Sciatic nerve (tissue), 2 donors: ENCODE data around the gene AFF3. TPM values are rescaled to one million over a fixed set of nuclear protein-coding genes. Genes with fewer than 3 reads are reported as not detected.
"Not testable (repeated sequence)": the region's sequence is repeated elsewhere in the genome, so short reads cannot be mapped to it uniquely, and the experiment has no call there.

Source experiments
- ATAC-seq: fragments of 200-7000 bp; cut with Tn5 transposase; one replicate; pipeline ENCODE4 v1.9.1; 2020; ENCODE audit warnings: mild to moderate bottlenecking, moderate library complexity
- DNase-seq: peaks from one replicate; pipeline ENCODE4 v3.0.0-alpha.2; 2020; ENCODE audit warnings: low spot score
- intact Hi-C: fragments of 100-400 bp; cut with DNase I; formaldehyde crosslinking; loops from one replicate; pipeline ENCODE4 v1.14.2; 2022
- total RNA-seq: library from RNA; stranded (reverse); fragmentation: NEBNext Ultra II Directional; extraction: Animal tissue kit (Norgen Biotek cat#: 25700); gene quantifications from one replicate; pipeline ENCODE4 v1.2.1, GENCODE V29; 2021
- donor health status: DM: no; HTN: no; CAD: no.
- donor health status: DM: no; HTN: no; CAD: no.

The AFF3 gene
- total RNA-seq, 1 donor from 2014 or later: 14.2 TPM

GRCh38 chr2:99957332-99958133 is 184.9 kb downstream of the AFF3 start:
- intact Hi-C loops: no loop called here
- DNase-seq (no peak), ATAC-seq (no peak)

DNA sequence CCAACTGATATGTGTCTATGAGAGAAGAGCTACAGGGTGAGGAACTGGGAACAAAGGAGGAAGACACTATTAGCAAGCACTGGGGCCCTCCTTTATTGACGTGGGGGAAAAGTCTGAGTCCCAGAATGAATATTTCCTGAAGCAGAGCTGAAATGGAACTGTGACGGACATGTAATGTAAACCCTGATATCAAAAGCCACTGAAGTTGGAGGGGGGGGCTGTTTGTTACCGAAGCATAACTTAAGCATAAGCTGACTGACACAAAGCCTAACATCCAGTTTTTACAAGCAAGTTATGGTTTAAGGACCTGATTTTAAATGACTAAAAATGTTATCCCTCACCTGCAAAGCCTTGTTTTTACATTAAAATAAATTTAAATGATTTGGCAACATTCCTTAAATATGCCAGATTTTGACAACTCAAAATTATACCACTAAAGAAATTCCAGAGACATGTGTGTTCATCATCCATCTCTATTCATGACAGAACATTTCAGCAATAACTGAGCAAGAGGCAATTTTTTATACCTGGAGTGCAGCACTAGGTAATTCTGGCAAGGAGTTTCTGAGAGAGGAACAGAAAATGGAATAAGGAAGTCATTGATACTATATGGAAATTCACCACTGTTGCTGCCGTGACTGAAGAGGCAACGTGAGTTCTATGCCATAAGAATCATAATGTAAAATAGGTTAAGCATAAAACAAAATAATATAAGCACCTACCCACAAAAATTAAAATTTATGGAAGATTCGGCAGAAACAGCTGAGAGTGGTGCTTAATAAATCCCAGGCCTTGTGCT is 186.0 kb downstream of the AFF3 start:
- no peak for DNase-seq

GRCh38 chr2:99953750-99954149 is 188.6 kb downstream of the AFF3 start:
- intact Hi-C loops: no loop called here
- ATAC-seq: no peak
- no peak for DNase-seq

More for the DNA sequence above, 186.0 kb downstream of the AFF3 start:
- intact Hi-C loops: no loop called here
- ATAC-seq: no peak

DNA sequence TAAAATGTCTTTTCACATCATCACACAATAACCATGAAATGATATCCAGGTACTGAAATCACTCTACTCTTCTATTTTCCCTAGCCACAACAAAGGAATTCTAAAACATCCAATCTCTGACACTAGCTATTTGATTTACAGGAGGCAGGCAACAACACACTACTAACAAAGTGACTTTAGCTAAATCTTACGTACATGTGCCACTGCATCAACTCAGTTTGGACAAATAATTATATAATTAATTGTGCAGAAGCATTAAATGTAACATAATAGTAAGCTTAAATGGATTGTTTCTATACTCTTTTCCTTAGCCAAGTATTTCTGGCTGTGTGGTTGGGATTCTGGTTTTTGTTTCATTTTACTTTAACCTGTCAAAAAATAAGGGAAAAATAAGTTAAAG is 192.4 kb downstream of the AFF3 start:
- ATAC-seq (no peak), DNase-seq (no peak)
- intact Hi-C loops: no loop called here

DNA sequence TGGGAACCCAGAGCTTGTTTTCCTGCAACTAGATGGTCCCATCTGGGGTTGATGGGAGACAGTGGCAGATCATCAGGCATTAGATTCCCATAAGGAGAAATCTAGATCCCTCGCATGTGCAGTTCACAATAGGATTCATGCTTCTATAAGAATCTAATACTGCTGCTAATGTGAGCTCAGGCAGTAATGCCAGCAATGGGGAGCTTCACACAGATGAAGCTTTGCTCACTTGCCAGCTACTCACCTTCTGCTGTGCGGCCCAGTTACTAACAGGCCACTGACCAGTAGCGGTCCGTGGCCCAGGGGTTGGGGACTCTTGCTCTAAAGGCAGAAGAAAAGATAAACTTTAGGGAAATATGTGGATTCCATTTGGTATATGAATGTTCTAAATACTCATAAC is 192.9 kb downstream of the AFF3 start:
- DNase-seq (no peak), ATAC-seq (no peak)
- intact Hi-C loops: no loop called here

- ATAC-seq: no peak
- no peak for DNase-seq
- intact Hi-C loops: no loop called here
These were observed 194.4 kb downstream of the AFF3 start for GRCh38 chr2:99948010-99948409.

DNA sequence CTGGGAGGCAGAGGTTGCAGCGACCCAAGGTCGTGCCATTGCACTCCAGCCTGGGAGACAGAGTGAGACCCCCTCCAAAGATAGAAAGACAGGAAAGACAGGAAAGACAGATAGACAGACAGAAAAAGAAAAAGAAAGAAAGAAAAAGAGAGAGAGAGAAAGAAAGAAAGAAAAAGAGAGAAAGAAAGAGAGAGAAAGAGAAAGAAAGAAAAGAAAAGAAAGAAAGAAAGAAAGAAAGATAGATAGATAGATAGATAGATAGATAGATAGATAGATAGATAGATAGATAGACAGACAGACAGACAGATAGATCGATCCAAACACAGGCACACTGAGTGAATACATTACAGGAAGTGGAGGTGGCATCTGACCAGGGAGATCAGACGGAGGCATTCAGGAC is 195.0 kb downstream of the AFF3 start:
- ATAC-seq, intact Hi-C loops, DNase-seq: not testable (repeated sequence)

DNA sequence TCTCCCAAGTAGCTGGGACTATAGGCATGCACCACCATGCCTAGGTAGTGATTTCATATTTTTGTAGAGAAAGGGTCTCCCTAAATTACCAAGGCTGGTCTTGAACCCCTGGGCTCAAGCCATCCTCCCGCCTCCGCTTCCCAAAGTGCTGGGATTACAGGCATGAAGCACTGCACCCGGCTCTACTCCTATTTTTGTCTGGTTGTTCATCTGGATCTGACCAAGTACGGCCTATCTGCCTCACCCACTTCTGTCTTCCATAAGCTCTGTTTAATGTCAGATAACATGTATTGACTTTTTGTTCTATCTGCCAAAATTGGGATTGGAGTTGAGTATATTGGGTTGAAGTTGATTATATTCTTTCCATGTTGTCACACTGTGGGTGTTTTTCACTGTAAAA is 198.4 kb downstream of the AFF3 start:
- DNase-seq (no peak), ATAC-seq (no peak)
- intact Hi-C loops: no loop called here

DNA sequence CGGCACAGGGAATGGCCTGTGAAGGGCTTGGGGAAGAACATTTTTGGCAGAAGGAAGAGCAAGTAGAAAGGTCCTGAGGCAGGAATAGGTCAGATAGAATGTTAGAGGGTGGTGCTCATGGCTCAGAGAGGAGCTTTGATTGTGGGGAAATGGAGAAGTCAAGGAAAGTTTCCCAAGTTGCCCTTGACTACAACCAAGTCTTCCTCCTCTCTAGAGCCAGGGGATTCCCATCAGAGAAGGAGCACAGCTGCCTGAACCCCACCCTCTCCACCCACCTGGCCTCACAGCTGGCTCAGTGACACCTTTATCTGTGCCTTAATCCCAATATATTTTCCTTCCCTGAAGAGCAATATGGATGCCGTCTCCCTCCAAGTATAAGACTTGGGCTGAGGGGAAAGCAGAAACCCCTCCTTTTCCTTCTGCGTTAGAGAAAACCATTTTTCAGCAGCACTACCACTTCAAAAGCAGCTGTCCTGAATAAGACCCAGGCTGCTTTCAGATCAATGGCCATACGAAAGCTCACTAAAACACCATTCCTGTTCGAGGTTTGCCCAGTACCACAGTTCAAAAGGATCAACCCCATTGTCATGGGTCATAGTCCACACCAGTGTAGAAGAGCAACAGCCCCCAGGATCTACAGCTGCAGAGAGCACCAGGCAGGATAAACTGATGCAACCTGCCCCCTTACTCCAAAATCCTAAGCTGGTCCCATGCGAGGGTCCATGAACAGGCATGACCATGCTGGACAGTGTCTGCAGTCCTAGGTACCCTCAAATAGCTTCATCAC is 199.6 kb downstream of the AFF3 start:
- no peak for DNase-seq

GRCh38 chr2:99940963-99941362 is 201.4 kb downstream of the AFF3 start:
- DNase-seq (peak; percentile 61), ATAC-seq (peak; percentile 98)
- intact Hi-C loops: no loop called here

More for the DNA sequence above, 199.6 kb downstream of the AFF3 start:
- ATAC-seq: no peak
- intact Hi-C loops: no loop called here

DNA sequence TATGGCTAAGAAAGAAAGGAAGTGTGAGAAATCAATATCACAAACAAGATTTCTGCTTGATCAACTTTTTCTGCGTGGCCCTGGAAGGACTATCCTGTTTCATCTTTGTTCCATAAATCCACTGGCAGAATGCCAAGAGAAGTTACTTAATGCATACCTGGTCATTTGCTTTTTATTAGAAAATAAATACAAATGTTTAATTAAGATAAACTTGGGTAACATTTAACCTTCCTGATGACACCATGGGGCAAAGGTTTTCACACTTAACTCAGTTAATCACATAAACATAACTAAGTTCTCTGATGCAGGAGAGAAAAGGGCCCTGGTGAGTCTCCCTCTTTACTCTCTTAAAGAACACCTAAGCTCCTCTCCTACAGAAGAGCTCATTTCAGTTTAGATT is 203.3 kb downstream of the AFF3 start:
- ATAC-seq: no peak
- no peak for DNase-seq
- intact Hi-C loops: no loop called here

DNA sequence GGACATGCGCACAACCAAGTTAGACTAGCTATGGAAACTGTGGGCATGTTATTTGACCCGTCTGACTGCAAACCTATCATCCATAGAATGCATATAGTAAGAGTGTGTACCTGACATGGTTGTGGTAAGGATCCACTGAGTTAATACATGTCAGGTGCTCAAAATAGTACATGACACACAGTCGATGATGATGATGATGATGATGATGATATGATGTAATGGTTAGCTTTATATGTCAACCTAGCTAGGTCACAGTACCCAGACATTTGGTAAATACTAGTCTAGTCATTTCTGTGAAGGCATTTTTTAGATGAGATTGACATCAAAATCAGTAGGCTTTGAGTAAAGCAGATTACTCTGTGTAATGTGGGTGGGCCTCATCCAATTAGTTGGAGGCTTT is 204.1 kb downstream of the AFF3 start:
- no peak for DNase-seq
- intact Hi-C loops: no loop called here
- no peak for ATAC-seq

- ATAC-seq: no peak
- DNase-seq: no peak
- intact Hi-C loops: no loop called here
These were observed 206.3 kb downstream of the AFF3 start for GRCh38 chr2:99936065-99936464.

GRCh38 chr2:99935662-99936061 is 206.7 kb downstream of the AFF3 start:
- intact Hi-C loops: no loop called here
- ATAC-seq (no peak), DNase-seq (no peak)

DNA sequence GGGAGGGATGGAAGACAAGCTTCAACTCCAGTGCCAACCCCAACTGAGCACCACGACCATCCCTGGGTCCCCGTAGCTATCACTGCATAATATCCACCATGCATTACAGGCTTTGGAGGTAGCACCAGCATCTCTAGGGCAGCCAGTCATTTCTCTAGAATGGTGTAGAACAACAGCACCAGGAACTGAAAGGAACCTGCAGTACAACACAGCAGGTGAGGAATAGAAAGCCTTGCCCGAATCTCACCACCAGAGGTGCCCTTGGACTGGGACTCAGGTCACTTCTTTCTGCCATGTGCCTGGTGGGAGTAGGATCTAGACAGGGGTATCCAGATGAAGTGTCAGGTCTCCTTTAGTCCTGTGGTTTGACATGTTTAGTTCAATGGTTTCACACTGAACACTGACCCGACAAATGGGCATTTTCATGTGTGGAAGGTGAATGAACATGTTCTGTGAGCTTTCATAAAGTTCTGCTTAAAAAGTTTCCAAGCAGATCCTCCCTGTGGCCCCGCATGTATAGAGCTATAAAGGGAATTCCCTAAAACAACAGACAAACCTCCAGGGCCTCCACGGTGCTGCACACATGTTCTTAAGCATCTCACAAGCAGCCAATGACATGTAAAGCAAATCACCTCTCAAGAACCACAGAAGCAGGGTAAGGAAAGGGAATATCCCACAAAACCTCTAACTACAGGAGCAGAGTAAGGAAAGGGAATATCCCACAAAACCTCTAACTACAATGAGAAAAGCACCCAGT is 208.3 kb downstream of the AFF3 start:
- DNase-seq (no peak), ATAC-seq (no peak)
- intact Hi-C loops: no loop called here

DNA sequence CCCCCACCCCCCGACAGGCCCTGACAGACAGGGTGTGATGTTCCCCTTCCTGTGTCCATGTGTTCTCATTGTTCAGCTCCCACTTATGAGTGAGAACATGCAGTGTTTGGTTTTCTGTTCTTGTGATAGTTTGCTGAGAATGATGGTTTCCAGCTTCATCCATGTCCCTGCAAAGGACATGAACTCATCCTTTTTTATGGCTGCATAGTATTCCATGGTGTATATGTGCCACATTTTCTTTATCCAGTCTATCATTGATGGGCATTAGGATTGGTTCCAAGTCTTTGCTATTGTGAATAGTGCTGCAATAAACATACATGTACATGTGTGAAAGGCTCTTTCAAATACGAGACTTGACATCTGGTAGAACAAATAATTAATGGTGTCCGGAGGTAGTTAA is 208.9 kb downstream of the AFF3 start:
- DNase-seq, ATAC-seq, intact Hi-C loops: not testable (repeated sequence)

GRCh38 chr2:99928470-99929053 is 213.8 kb downstream of the AFF3 start:
- intact Hi-C loops: no loop called here
- DNase-seq: no peak

GRCh38 chr2:99927690-99928207 is 214.6 kb downstream of the AFF3 start:
- ATAC-seq, DNase-seq, intact Hi-C loops: not testable (repeated sequence)

More at GRCh38 chr2:99928470-99929053, 213.8 kb downstream of the AFF3 start:
- no peak for ATAC-seq
